ENCODE results near the gene TBCD. TPM values are rescaled to one million over a fixed set of nuclear protein-coding genes. Genes with fewer than 3 reads are reported as not detected.

The TBCD gene
- total RNA-seq, 2 donors from 2014 or later, result 38.9 to 74.8 TPM

DNA sequence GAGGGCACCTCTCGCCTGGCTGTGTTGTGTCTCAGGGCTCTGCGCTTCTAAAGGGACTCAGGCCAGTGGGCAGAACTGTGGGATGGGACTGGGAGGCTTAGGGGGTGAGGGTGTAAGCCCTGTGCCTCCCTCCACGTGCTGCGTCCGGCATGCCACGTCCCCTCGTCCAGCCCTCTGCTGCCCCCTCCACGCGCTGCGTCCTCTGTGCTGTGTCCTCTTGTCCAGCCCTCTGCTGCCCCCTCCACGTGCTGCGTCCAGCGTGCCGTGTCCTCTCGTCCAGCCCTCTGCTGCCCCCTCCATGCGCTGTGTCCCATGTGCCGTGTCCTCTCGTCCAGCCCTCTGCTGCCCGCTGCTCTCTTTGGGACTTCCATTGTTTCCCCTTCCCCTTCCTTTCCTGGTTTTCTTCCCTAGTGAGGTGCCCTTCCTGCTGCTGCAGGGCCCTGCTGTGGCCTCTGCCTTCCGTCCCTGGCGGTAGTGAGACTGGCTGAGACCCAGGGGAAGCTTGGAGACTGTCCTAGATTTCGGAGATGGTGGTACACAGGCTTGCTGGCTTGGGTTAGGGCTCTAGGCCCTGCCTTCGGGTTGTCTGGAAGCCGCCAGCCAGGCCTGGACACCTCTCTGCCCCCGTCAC lies 94.3 kb downstream of the TBCD start:
- Histone ChIP-seq H3K27me3 (no peaks in the 10 kb centered on the region), H3K27ac (peak overlapping the region in 1 of 4 donors; percentile 24), H3K36me3 (replicated peaks in 1 of 2; ENCODE audit: insufficient read depth in 1 of 2, low read depth in 2 of 2) (no peaks in the 10 kb centered on the region), H3K4me1 (no peaks in the 10 kb centered on the region), H3K9me3 (no peaks in the 10 kb centered on the region), H3K4me3 (no peak overlapping the region)
- TF ChIP-seq CTCF (IDR thresholded peaks at IDR 0.05) (no peak), POLR2A (IDR thresholded peaks at IDR 0.05) (no peak)
- intact Hi-C loops (cut with DNase I), result no loop called here
- 84% methylated on average over 21 to 25 of the region's 25 CpGs for WGBS, 2 donors
- ATAC-seq (no peak), DNase-seq (peak in 1 of 4 donors; percentile 4)

- 69 to 72% methylated on average over 20 to 23 of the region's 23 CpGs for WGBS, 2 donors
- Histone ChIP-seq H3K27me3 (no peaks in the 10 kb centered on the region), H3K9me3 (no peaks in the 10 kb centered on the region), H3K4me1 (no peaks in the 10 kb centered on the region), H3K4me3 (no peak overlapping the region), H3K36me3 (replicated peaks in 1 of 2; ENCODE audit: insufficient read depth in 1 of 2, low read depth in 2 of 2) (no peaks in the 10 kb centered on the region), H3K27ac (peak overlapping the region in 2 of 4 donors; percentile 48 to 62)
- TF ChIP-seq POLR2A (IDR thresholded peaks at IDR 0.05), result no peak
- no peak for TF ChIP-seq CTCF (IDR thresholded peaks at IDR 0.05)
- DNase-seq, result peak in 2 of 4 donors; percentile 42 to 45
- ATAC-seq, result peak; percentile 38
- intact Hi-C loops (cut with DNase I), result no loop called here
Measured at GRCh38 chr17:82848022-82848592, 96.2 kb downstream of the TBCD start.

GRCh38 chr17:82849076-82849945 lies 97.4 kb downstream of the TBCD start:
- ATAC-seq, result no peak
- Histone ChIP-seq H3K27ac (no peak overlapping the region), H3K36me3 (replicated peaks in 1 of 2; ENCODE audit: insufficient read depth in 1 of 2, low read depth in 2 of 2) (no peaks in the 10 kb centered on the region), H3K27me3 (no peaks in the 10 kb centered on the region), H3K4me3 (no peak overlapping the region), H3K9me3 (no peaks in the 10 kb centered on the region), H3K4me1 (no peaks in the 10 kb centered on the region)
- 88 to 89% methylated on average over 24 to 28 of the region's 33 CpGs for WGBS, 2 donors
- intact Hi-C loops (cut with DNase I), result no loop called here
- TF ChIP-seq POLR2A (IDR thresholded peaks at IDR 0.05) (no peak), CTCF (IDR thresholded peaks at IDR 0.05) (no peak)
- DNase-seq, result no peak

GRCh38 chr17:82851381-82851780 lies 99.5 kb downstream of the TBCD start:
- DNase-seq (no peak), ATAC-seq (no peak)
- TF ChIP-seq POLR2A (IDR thresholded peaks at IDR 0.05) (no peak), CTCF (IDR thresholded peaks at IDR 0.05) (no peak)
- no peaks in the 10 kb centered on the region for H3K4me1 ChIP-seq
- 81 to 93% methylated on average over 11 to 12 of the region's 12 CpGs for WGBS, 2 donors
- H3K27ac ChIP-seq, result no peak overlapping the region
- intact Hi-C loops (cut with DNase I), result no loop called here
- H3K36me3 ChIP-seq (replicated peaks in 1 of 2; ENCODE audit: insufficient read depth in 1 of 2, low read depth in 2 of 2), result no peaks in the 10 kb centered on the region
- H3K4me3 ChIP-seq, result no peak overlapping the region
- no peaks in the 10 kb centered on the region for H3K9me3 ChIP-seq
- no peaks in the 10 kb centered on the region for H3K27me3 ChIP-seq
